ENCODE measurements around the gene ADAMTS1.

Gene ADAMTS1

GRCh38 chr21:26812173-26812572 lies 33.0 kb downstream of the ADAMTS1 start:
- no peak for DNase-seq

- no peak for DNase-seq
These were observed 33.7 kb downstream of the ADAMTS1 start for GRCh38 chr21:26811482-26811881.

- DNase-seq = no peak
These were observed 34.4 kb downstream of the ADAMTS1 start for GRCh38 chr21:26810676-26811415.

- DNase-seq = no peak
These were observed 34.9 kb downstream of the ADAMTS1 start for GRCh38 chr21:26810266-26810665.

- DNase-seq = no peak
These were observed 35.5 kb downstream of the ADAMTS1 start for GRCh38 chr21:26809745-26810144.

- no peak for DNase-seq
These were observed 38.4 kb downstream of the ADAMTS1 start for GRCh38 chr21:26806801-26807295.

GRCh38 chr21:26804895-26805609 lies 40.2 kb downstream of the ADAMTS1 start:
- DNase-seq = no peak

GRCh38 chr21:26801498-26801897 lies 43.7 kb downstream of the ADAMTS1 start:
- DNase-seq = no peak

GRCh38 chr21:26800970-26801431 lies 44.2 kb downstream of the ADAMTS1 start:
- no peak for DNase-seq

- DNase-seq = no peak
These were observed 44.8 kb downstream of the ADAMTS1 start for GRCh38 chr21:26800455-26800854.

GRCh38 chr21:26800001-26800400 lies 45.2 kb downstream of the ADAMTS1 start:
- no peak for DNase-seq

- no peak for DNase-seq
These were observed 46.1 kb downstream of the ADAMTS1 start for GRCh38 chr21:26798856-26799751.

- no peak for DNase-seq
These were observed 47.2 kb downstream of the ADAMTS1 start for GRCh38 chr21:26797878-26798456.

- DNase-seq = no peak
These were observed 49.3 kb downstream of the ADAMTS1 start for GRCh38 chr21:26795866-26796329.

- DNase-seq = no peak
These were observed 49.8 kb downstream of the ADAMTS1 start for GRCh38 chr21:26795412-26795805.

- DNase-seq = no peak
These were observed 50.4 kb downstream of the ADAMTS1 start for GRCh38 chr21:26794597-26795411.

GRCh38 chr21:26790296-26790695 lies 54.9 kb downstream of the ADAMTS1 start:
- no peak for DNase-seq

GRCh38 chr21:26788790-26789189 lies 56.4 kb downstream of the ADAMTS1 start:
- DNase-seq = no peak

All from CD4-positive, alpha-beta T cell treated with Interleukin-6 for 4 hours (primary cell).